Stimulated activated CD8-positive, alpha-beta memory T cell treated with anti-CD3 and anti-CD28 coated beads, Interleukin-12 subunit alpha, Interleukin-12 subunit beta, amount 100 ng/mL, for 4 hours (primary cell): ENCODE data around the gene GRAMD1A.

Source experiments
- DNase-seq: peaks from one replicate; pipeline ENCODE4 v3.0.0-alpha.2; 2020; ENCODE audit warnings: low read depth

Gene GRAMD1A

DNA sequence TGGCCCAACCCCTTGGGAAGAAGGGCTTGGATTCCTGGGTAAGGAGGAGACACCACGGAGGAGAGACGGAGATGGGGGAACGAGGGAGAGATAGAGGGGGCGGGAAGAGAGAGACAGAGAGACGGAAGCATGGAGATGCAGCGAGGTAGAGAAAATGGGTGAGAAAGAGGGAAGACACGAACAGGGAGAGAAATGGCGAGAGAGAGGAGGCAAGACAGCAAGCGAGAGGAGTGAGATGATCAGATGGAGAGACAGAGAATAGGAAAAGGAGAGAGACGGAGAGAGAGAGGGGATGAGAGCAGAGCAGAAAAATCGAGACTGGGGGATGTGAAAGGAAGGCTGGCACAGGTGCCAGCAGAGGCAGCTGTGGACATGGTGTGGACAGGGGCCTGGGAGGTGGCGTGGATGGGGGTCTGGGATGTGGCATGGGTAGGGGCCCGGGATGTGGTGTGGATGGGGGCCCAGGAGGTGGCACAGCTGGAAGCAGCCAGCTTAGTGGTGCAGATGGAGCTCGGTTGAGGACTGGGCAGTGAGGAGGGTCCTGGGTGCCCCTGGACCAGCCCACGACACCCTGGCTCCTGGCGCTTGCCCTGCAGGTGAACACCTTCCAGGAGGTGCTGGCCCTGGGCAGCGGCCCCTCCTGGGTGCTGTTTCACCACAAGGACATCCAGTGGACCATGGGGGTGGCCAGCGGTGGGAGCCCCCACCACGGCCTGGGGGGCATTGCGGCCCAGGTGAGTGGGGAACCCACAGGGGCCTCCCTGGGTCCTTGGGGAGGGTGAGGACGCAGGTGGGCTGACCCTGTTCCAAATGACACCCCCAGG lies 75.3 kb downstream of the GRAMD1A start:
- no peak for DNase-seq

DNA sequence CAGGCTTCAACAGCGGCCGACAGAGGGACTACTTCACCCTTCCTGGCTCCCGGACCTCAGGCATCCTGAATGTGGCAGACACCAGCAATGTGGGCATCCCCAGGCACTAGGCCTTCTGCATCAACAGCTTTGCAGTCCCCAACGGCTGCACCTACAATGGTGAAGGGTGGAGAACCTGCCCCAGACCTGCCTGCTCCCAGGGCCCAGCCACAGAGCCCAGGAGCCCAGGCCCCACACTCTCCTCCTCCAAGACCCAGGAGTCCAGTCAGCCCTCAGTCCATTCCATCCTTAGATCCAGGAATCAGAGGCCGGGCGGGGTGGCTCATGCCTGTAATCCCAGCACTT lies 75.9 kb downstream of the GRAMD1A start:
- DNase-seq, result no peak
